Calu3 (cell line): ENCODE results near the gene CRYGN. TPM values are rescaled to one million over a fixed set of nuclear protein-coding genes. Genes with fewer than 3 reads are reported as not detected.

Source experiments
- BruUV-seq: library from RNA; stranded (reverse); fragments of 400-500 nt; replicated peaks from 2 replicates; lab custom pipeline; 2021; lab: Mats Ljungman, UMichigan
- CTCF ChIA-PET: fragments of 300-600 bp; sonication (Branson Sonifier 250); formaldehyde crosslinking; loops from one replicate; lab custom pipeline; 2022; ENCODE audit warnings: antibody characterized with exemption; lab: Charles Lee
- DNase-seq: peaks from one replicate; pipeline ENCODE4 v3.0.0; 2022
- H3K27ac Mint-ChIP-seq: one replicate; pipeline ENCODE4 v1.8.0; 2022; ENCODE audit warnings: mixed read lengths; ENCODE audit not compliant: unreplicated experiment
- H3K27me3 Mint-ChIP-seq: one replicate; pipeline ENCODE4 v1.8.0; 2022; ENCODE audit warnings: mixed read lengths; ENCODE audit not compliant: unreplicated experiment
- H3K36me3 Mint-ChIP-seq: one replicate; pipeline ENCODE4 v1.8.0; 2022; ENCODE audit warnings: mild to moderate bottlenecking, moderate library complexity, mixed read lengths; ENCODE audit not compliant: insufficient read depth, unreplicated experiment
- H3K4me1 Mint-ChIP-seq: one replicate; pipeline ENCODE4 v1.8.0; 2022; ENCODE audit warnings: mild to moderate bottlenecking, low read depth, mixed read lengths; ENCODE audit not compliant: unreplicated experiment
- H3K4me3 Mint-ChIP-seq: one replicate; pipeline ENCODE4 v1.8.0; 2022; ENCODE audit warnings: mild to moderate bottlenecking, low read depth, moderate library complexity, mixed read lengths; ENCODE audit not compliant: unreplicated experiment
- H3K9me3 Mint-ChIP-seq: one replicate; pipeline ENCODE4 v1.8.0; 2022; ENCODE audit warnings: low read depth, mixed read lengths; ENCODE audit not compliant: unreplicated experiment
- CTCF ChIP-seq: fragments of 200-600 bp; IDR thresholded peaks from one replicate; pipeline ENCODE4 v1.8.0; 2022; ENCODE audit warnings: antibody characterized with exemption; ENCODE audit not compliant: unreplicated experiment
- intact Hi-C: fragments of 100-400 bp; cut with micrococcal nuclease; formaldehyde crosslinking; loops from one replicate; pipeline ENCODE4 v1.10.0; 2022; ENCODE audit not compliant: unreplicated experiment
- total RNA-seq: library from RNA; stranded (reverse); gene quantifications from 2 replicates; pipeline ENCODE4 v1.2.3, GENCODE V29; 2022

CRYGN gene
- total RNA-seq, 1 experiment from 2014 or later = not detected

- DNase-seq = no peak
- no peak overlapping the region for H3K27ac Mint-ChIP-seq
- H3K27me3 Mint-ChIP-seq = peaks cover 84% of the 10 kb centered on the region
- peaks cover 6% of the 10 kb centered on the region for H3K4me1 Mint-ChIP-seq
- no peak overlapping the region for H3K4me3 Mint-ChIP-seq
- H3K9me3 Mint-ChIP-seq = no peaks in the 10 kb centered on the region
- CTCF ChIA-PET = interaction anchor here (0.5 to 0.6 kb wide), 2 partner anchors 18 to 79 kb away, joined by 3 to 4 read pairs; no protein-coding TSS in a partner anchor
- no TSS peak for BruUV-seq
- H3K36me3 Mint-ChIP-seq = no peaks in the 10 kb centered on the region
- intact Hi-C loops = no loop called here
- TF ChIP-seq CTCF = no peak
Measured at GRCh38 chr7:151394076-151395035, 45.6 kb downstream of the CRYGN start.

GRCh38 chr7:151393031-151393977, 46.6 kb downstream of the CRYGN start:
- H3K36me3 Mint-ChIP-seq = no peaks in the 10 kb centered on the region
- no peaks in the 10 kb centered on the region for H3K9me3 Mint-ChIP-seq
- H3K4me3 Mint-ChIP-seq = no peak overlapping the region
- BruUV-seq = no TSS peak
- H3K4me1 Mint-ChIP-seq = peaks cover 6% of the 10 kb centered on the region
- CTCF ChIA-PET = interaction anchor here (0.6 kb wide), 1 partner anchor 19 kb away, joined by 4 read pairs; no protein-coding TSS in a partner anchor
- peaks cover 84% of the 10 kb centered on the region for H3K27me3 Mint-ChIP-seq
- no peak for TF ChIP-seq CTCF
- no peak for DNase-seq
- H3K27ac Mint-ChIP-seq = no peak overlapping the region
- intact Hi-C loops = no loop called here

- BruUV-seq = no TSS peak
- CTCF ChIA-PET = no interaction called here
- TF ChIP-seq CTCF = no peak
Measured at GRCh38 chr7:151392426-151392825, 47.5 kb downstream of the CRYGN start.

GRCh38 chr7:151392002-151392401, 47.9 kb downstream of the CRYGN start:
- no peak for TF ChIP-seq CTCF
- Mint-ChIP-seq H3K9me3 (no peaks in the 10 kb centered on the region), H3K4me1 (peaks cover 8% of the 10 kb centered on the region), H3K27me3 (peaks cover 77% of the 10 kb centered on the region), H3K36me3 (no peaks in the 10 kb centered on the region), H3K27ac (no peak overlapping the region), H3K4me3 (no peak overlapping the region)
- intact Hi-C loops = no loop called here
- no TSS peak for BruUV-seq
- CTCF ChIA-PET = no interaction called here
- no peak for DNase-seq

More at GRCh38 chr7:151392426-151392825, 47.5 kb downstream of the CRYGN start:
- H3K9me3 Mint-ChIP-seq = no peaks in the 10 kb centered on the region
- DNase-seq = no peak
- intact Hi-C loops = no loop called here
- H3K4me1 Mint-ChIP-seq = peaks cover 6% of the 10 kb centered on the region
- H3K4me3 Mint-ChIP-seq = no peak overlapping the region
- H3K27me3 Mint-ChIP-seq = peaks cover 77% of the 10 kb centered on the region
- no peaks in the 10 kb centered on the region for H3K36me3 Mint-ChIP-seq
- H3K27ac Mint-ChIP-seq = no peak overlapping the region
